SH-SY5Y (cell line): Measurements from ENCODE around the gene ACADSB.

ENCODE experiments used
- GATA2 ChIP-seq: IDR thresholded peaks from 2 replicates; pipeline ENCODE4 v1.6.1; 2011; ENCODE audit warnings: mild to moderate bottlenecking, low read depth, low read length
- GATA3 ChIP-seq: IDR thresholded peaks from 2 replicates; pipeline ENCODE4 v1.6.1; 2011; ENCODE audit warnings: low read depth, mild to moderate bottlenecking, low read length, moderate library complexity

DNA sequence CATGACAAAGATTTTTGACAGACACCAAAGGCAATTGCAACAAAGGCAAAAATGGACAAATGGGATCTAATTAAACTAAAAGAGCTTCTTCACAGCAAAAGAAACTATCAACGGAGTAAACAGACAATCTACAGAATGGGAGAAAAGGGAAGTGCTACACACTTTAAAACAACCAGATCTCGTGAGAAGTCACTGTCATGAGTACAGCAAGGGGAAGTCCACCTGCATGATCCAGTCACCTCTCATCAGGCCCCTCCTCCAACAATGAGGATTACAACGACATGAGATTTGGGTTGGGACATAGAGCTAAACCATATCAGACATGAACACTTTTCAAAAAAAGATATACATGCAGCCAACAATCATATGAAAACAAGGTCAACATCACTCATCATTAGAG is 40.1 kb upstream of the ACADSB start:
- TF ChIP-seq GATA3, result no peak
- no peak for TF ChIP-seq GATA2
